Hair follicular keratinocyte (primary cell): ENCODE measurements around the gene SERPINC1. TPM values are rescaled to one million over a fixed set of nuclear protein-coding genes. Genes with fewer than 3 reads are reported as not detected.

Experiments
- total RNA-seq: library from RNA; depleted of rRNA; stranded (reverse); fragments of >200 nt; gene quantifications from 2 replicates; pipeline ENCODE4 v1.2.3, GENCODE V29; 2015

The SERPINC1 gene
- not detected in 2 replicates for total RNA-seq

DNA sequence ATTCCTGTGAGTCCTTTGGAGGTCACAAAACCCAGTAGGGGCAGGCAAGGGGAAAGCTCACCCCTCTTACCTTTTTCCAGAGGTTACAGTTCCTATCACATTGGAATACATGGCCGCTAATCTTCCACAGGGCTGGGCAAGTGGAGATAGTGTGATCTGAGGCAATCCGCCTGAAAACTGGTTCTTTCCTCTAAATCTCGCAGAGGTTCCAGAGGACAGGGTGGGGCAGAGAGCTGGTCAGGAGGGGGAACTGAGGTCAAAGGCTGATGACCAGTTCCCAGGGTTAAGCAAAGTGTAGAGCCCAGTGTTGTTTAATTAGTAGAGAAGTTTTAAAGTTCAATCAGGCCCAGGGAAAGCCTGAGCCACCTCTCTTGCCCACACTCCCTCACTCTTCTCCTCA, at the start of gene SERPINC1:
SERPINC1 (minus strand) TSS at position 179 of the 400 bp plus-strand sequence; CDS start at position 111, 68 bp downstream.

GRCh38 chr1:173868266-173869020, 48.7 kb downstream of the SERPINC1 start, which contains the start of gene ZBTB37:
Gene ZBTB37 (plus strand): TSS chr1:173868380. CDS start chr1:173870226, 1,846 bp downstream.

GRCh38 chr1:173867753-173868265, 49.3 kb downstream of the SERPINC1 start, which contains the start of gene GAS5:
Gene GAS5 (minus strand): TSS chr1:173867989.

Other genes starting within 250 kb of the SERPINC1 start
- not detected in 2 replicates for gene ANKRD45, start 247.5 kb downstream of the SERPINC1 start, total RNA-seq
- gene KLHL20, start 202.3 kb downstream of the SERPINC1 start, total RNA-seq, result 18.4 and 20.9 TPM in 2 replicates
- gene DARS2, start 92.7 kb downstream of the SERPINC1 start, total RNA-seq, result 23.5 and 23.9 TPM in 2 replicates
- 10.9 and 14.5 TPM in 2 replicates for gene CENPL, start 92.4 kb downstream of the SERPINC1 start, total RNA-seq
- gene GAS5, start 49.3 kb downstream of the SERPINC1 start, total RNA-seq, result 521 and 783 TPM in 2 replicates
- 1.0 and 1.5 TPM in 2 replicates for gene ZBTB37, start 48.9 kb downstream of the SERPINC1 start, total RNA-seq
- gene RC3H1, start 105.0 kb upstream of the SERPINC1 start, total RNA-seq, result 5.7 and 8.0 TPM in 2 replicates
- 12.6 and 34.7 TPM in 2 replicates for gene RABGAP1L, start 242.2 kb upstream of the SERPINC1 start, total RNA-seq